ENCODE data around the gene N4BP2L2. TPM values are rescaled to one million over a fixed set of nuclear protein-coding genes. Genes with fewer than 3 reads are reported as not detected.
A peak's percentile ranks its signal among the peaks of the same experiment; 100 is the strongest.

The N4BP2L2 gene
- total and polyA plus RNA-seq, 9 of the 15 experiments (the other 6 are each of a cell fraction or from before 2014, with no cell fraction given), result 33.9 to 76.4 (median 48.7) TPM

DNA sequence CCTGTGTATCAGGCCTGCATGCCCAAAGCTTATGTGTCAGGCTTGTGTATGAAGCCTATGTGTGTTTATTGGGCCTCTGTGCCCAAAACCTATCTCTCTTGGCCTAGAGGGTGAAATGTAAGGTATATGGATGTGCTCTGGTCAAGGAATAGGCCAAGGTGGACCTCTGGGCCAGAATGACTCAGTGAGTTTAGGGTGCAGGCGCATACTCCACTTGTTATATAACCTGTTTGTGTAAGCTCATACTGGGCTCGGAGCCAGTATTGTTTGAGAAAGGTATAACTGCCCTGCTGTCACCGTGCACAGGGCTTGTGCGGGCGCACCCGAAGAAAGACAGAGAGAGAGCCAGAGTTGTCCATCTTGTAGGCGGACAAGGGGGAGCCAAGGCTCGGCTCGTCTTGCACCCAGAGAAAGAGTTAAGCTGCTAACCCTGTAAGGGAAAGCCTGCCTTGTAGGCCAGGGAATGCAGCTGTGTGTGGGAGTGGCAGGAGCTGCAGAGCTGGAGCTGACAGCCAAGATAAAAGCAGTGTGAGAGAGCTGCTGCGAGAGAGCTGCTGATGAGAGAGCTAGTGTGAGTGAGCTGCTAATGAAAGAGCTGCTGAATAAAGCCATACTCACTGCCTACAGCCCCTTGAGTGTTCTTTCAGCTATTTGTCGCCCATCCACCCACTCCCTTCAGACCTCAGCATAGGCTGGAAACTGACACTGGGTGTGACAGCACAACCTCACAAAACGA lies 67.2 kb downstream of the N4BP2L2 start (continued):
- TF ChIP-seq, protein P1, sequence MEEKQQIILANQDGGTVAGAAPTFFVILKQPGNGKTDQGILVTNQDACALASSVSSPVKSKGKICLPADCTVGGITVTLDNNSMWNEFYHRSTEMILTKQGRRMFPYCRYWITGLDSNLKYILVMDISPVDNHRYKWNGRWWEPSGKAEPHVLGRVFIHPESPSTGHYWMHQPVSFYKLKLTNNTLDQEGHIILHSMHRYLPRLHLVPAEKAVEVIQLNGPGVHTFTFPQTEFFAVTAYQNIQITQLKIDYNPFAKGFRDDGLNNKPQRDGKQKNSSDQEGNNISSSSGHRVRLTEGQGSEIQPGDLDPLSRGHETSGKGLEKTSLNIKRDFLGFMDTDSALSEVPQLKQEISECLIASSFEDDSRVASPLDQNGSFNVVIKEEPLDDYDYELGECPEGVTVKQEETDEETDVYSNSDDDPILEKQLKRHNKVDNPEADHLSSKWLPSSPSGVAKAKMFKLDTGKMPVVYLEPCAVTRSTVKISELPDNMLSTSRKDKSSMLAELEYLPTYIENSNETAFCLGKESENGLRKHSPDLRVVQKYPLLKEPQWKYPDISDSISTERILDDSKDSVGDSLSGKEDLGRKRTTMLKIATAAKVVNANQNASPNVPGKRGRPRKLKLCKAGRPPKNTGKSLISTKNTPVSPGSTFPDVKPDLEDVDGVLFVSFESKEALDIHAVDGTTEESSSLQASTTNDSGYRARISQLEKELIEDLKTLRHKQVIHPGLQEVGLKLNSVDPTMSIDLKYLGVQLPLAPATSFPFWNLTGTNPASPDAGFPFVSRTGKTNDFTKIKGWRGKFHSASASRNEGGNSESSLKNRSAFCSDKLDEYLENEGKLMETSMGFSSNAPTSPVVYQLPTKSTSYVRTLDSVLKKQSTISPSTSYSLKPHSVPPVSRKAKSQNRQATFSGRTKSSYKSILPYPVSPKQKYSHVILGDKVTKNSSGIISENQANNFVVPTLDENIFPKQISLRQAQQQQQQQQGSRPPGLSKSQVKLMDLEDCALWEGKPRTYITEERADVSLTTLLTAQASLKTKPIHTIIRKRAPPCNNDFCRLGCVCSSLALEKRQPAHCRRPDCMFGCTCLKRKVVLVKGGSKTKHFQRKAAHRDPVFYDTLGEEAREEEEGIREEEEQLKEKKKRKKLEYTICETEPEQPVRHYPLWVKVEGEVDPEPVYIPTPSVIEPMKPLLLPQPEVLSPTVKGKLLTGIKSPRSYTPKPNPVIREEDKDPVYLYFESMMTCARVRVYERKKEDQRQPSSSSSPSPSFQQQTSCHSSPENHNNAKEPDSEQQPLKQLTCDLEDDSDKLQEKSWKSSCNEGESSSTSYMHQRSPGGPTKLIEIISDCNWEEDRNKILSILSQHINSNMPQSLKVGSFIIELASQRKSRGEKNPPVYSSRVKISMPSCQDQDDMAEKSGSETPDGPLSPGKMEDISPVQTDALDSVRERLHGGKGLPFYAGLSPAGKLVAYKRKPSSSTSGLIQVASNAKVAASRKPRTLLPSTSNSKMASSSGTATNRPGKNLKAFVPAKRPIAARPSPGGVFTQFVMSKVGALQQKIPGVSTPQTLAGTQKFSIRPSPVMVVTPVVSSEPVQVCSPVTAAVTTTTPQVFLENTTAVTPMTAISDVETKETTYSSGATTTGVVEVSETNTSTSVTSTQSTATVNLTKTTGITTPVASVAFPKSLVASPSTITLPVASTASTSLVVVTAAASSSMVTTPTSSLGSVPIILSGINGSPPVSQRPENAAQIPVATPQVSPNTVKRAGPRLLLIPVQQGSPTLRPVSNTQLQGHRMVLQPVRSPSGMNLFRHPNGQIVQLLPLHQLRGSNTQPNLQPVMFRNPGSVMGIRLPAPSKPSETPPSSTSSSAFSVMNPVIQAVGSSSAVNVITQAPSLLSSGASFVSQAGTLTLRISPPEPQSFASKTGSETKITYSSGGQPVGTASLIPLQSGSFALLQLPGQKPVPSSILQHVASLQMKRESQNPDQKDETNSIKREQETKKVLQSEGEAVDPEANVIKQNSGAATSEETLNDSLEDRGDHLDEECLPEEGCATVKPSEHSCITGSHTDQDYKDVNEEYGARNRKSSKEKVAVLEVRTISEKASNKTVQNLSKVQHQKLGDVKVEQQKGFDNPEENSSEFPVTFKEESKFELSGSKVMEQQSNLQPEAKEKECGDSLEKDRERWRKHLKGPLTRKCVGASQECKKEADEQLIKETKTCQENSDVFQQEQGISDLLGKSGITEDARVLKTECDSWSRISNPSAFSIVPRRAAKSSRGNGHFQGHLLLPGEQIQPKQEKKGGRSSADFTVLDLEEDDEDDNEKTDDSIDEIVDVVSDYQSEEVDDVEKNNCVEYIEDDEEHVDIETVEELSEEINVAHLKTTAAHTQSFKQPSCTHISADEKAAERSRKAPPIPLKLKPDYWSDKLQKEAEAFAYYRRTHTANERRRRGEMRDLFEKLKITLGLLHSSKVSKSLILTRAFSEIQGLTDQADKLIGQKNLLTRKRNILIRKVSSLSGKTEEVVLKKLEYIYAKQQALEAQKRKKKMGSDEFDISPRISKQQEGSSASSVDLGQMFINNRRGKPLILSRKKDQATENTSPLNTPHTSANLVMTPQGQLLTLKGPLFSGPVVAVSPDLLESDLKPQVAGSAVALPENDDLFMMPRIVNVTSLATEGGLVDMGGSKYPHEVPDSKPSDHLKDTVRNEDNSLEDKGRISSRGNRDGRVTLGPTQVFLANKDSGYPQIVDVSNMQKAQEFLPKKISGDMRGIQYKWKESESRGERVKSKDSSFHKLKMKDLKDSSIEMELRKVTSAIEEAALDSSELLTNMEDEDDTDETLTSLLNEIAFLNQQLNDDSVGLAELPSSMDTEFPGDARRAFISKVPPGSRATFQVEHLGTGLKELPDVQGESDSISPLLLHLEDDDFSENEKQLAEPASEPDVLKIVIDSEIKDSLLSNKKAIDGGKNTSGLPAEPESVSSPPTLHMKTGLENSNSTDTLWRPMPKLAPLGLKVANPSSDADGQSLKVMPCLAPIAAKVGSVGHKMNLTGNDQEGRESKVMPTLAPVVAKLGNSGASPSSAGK (IDR thresholded peaks at IDR 0.05), result no peak
- no peak for TF ChIP-seq HCFC1 (IDR thresholded peaks at IDR 0.05; ENCODE audit: low read depth, low read length)
- TF ChIP-seq HNRNPLL (IDR thresholded peaks at IDR 0.05; ENCODE audit: low read depth, low read length, poor library complexity, severe bottlenecking), result no peak
- peak; percentile 79 for TF ChIP-seq NFIC (IDR thresholded peaks at IDR 0.05)
- TF ChIP-seq, protein P2, sequence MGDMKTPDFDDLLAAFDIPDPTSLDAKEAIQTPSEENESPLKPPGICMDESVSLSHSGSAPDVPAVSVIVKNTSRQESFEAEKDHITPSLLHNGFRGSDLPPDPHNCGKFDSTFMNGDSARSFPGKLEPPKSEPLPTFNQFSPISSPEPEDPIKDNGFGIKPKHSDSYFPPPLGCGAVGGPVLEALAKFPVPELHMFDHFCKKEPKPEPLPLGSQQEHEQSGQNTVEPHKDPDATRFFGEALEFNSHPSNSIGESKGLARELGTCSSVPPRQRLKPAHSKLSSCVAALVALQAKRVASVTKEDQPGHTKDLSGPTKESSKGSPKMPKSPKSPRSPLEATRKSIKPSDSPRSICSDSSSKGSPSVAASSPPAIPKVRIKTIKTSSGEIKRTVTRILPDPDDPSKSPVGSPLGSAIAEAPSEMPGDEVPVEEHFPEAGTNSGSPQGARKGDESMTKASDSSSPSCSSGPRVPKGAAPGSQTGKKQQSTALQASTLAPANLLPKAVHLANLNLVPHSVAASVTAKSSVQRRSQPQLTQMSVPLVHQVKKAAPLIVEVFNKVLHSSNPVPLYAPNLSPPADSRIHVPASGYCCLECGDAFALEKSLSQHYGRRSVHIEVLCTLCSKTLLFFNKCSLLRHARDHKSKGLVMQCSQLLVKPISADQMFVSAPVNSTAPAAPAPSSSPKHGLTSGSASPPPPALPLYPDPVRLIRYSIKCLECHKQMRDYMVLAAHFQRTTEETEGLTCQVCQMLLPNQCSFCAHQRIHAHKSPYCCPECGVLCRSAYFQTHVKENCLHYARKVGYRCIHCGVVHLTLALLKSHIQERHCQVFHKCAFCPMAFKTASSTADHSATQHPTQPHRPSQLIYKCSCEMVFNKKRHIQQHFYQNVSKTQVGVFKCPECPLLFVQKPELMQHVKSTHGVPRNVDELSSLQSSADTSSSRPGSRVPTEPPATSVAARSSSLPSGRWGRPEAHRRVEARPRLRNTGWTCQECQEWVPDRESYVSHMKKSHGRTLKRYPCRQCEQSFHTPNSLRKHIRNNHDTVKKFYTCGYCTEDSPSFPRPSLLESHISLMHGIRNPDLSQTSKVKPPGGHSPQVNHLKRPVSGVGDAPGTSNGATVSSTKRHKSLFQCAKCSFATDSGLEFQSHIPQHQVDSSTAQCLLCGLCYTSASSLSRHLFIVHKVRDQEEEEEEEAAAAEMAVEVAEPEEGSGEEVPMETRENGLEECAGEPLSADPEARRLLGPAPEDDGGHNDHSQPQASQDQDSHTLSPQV (IDR thresholded peaks at IDR 0.05), result peak; percentile 18; the same call in 1 of the 2 replicates
- TF ChIP-seq, protein P3, sequence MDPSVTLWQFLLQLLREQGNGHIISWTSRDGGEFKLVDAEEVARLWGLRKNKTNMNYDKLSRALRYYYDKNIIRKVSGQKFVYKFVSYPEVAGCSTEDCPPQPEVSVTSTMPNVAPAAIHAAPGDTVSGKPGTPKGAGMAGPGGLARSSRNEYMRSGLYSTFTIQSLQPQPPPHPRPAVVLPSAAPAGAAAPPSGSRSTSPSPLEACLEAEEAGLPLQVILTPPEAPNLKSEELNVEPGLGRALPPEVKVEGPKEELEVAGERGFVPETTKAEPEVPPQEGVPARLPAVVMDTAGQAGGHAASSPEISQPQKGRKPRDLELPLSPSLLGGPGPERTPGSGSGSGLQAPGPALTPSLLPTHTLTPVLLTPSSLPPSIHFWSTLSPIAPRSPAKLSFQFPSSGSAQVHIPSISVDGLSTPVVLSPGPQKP (CRISPR knock-in tag; IDR thresholded peaks at IDR 0.05), result no peak
- TF ChIP-seq OTX1 (CRISPR knock-in tag; IDR thresholded peaks at IDR 0.05), result no peak
- TF ChIP-seq ZNF408 (CRISPR knock-in tag; IDR thresholded peaks at IDR 0.05; ENCODE audit: low read depth), result no peak
- no peak for TF ChIP-seq PURB (CRISPR knock-in tag; IDR thresholded peaks at IDR 0.05; ENCODE audit: low read depth)
- no peak for TF ChIP-seq HNRNPL (IDR thresholded peaks at IDR 0.05; ENCODE audit: low read depth, low read length)
- TF ChIP-seq E2F3 (CRISPR knock-in tag; IDR thresholded peaks at IDR 0.05), result no peak
